Hepatocyte (in vitro differentiated cells): ENCODE data around the gene SYNE4. TPM values are rescaled to one million over a fixed set of nuclear protein-coding genes. Genes with fewer than 3 reads are reported as not detected.

ENCODE experiments used
- DNase-seq: peaks from one replicate; pipeline ENCODE4 v3.0.0-alpha.2; 2016; ENCODE audit warnings: low spot score
- H2AFZ ChIP-seq: fragments of 200-600 bp; sonication (generic); 2 replicates; pipeline ENCODE4 v1.6.0; 2016; ENCODE audit warnings: antibody characterized with exemption, mild to moderate bottlenecking
- H3K27ac ChIP-seq: fragments of 200-600 bp; sonication (generic); 2 replicates; pipeline ENCODE4 v1.5.1; 2016; ENCODE audit warnings: mild to moderate bottlenecking
- H3K27me3 ChIP-seq: fragments of 200-600 bp; sonication (generic); 2 replicates; pipeline ENCODE4 v1.6.1; 2016
- H3K36me3 ChIP-seq: fragments of 200-600 bp; sonication (generic); replicated peaks from 2 replicates; pipeline ENCODE4 v1.5.1; 2016; ENCODE audit warnings: low read depth; ENCODE audit not compliant: insufficient read depth
- H3K4me1 ChIP-seq: fragments of 200-600 bp; sonication (generic); 2 replicates; pipeline ENCODE4 v1.5.1; 2016; ENCODE audit warnings: mild to moderate bottlenecking, moderate library complexity; ENCODE audit not compliant: insufficient read depth
- H3K4me2 ChIP-seq: fragments of 200-600 bp; sonication (generic); 2 replicates; pipeline ENCODE4 v1.6.0; 2016
- H3K4me3 ChIP-seq: fragments of 200-600 bp; sonication (generic); 2 replicates; pipeline ENCODE4 v1.5.1; 2016; ENCODE audit warnings: mild to moderate bottlenecking
- H3K79me2 ChIP-seq: fragments of 200-600 bp; sonication (generic); 2 replicates; pipeline ENCODE4 v1.6.0; 2017; ENCODE audit warnings: mild to moderate bottlenecking
- H3K9me2 ChIP-seq: fragments of 200-600 bp; sonication (generic); replicated peaks from 2 replicates; pipeline ENCODE4 v1.6.0; 2017; ENCODE audit warnings: mild to moderate bottlenecking; ENCODE audit not compliant: insufficient read depth
- H3K9me3 ChIP-seq: fragments of 200-600 bp; sonication (generic); 2 replicates; pipeline ENCODE4 v1.5.1; 2016; ENCODE audit warnings: low read depth, mild to moderate bottlenecking
- H4K20me1 ChIP-seq: fragments of 200-600 bp; sonication (generic); 2 replicates; pipeline ENCODE4 v1.6.0; 2016; ENCODE audit warnings: mild to moderate bottlenecking; ENCODE audit not compliant: insufficient read depth, poor library complexity, severe bottlenecking
- EZH2 ChIP-seq: fragments of 200-600 bp; sonication (generic); IDR thresholded peaks from 2 replicates; pipeline ENCODE4 v1.6.1; 2016; ENCODE audit warnings: antibody characterized with exemption, mild to moderate bottlenecking, borderline replicate concordance
- EZH2phosphoT487 ChIP-seq: fragments of 200-600 bp; sonication (generic); IDR thresholded peaks from one replicate; pipeline ENCODE4 v1.6.1; 2018; ENCODE audit warnings: antibody characterized with exemption, mild to moderate bottlenecking, low read depth, moderate library complexity; ENCODE audit not compliant: unreplicated experiment, severe bottlenecking
- WGBS: methylation state at CpG from one replicate; pipeline ENCODE4 v1.1.6; 2016; ENCODE audit warnings: low lambda C conversion rate; ENCODE audit errors: missing lambda C conversion rate; 5-methylcytosine and 5-hydroxymethylcytosine counted together
- polyA plus RNA-seq: library from polyadenylated mRNA; unstranded; fragments of >200 nt; fragmentation: Nextera tagmentation; extraction: Ambion mirVana; gene quantifications from 2 replicates; pipeline ENCODE4 v1.2.1, GENCODE V29; 2016
- total RNA-seq: library from RNA; depleted of rRNA; stranded (reverse); fragments of >200 nt; gene quantifications from 2 replicates; pipeline ENCODE4 v1.2.3, GENCODE V29; 2014
- TF ChIP-seq, protein P1 (sequence below): fragments of 200-600 bp; sonication (generic); IDR thresholded peaks from 2 replicates; pipeline ENCODE4 v1.5.1; 2016; ENCODE audit warnings: antibody characterized with exemption, mild to moderate bottlenecking; ENCODE audit not compliant: poor library complexity

SYNE4 gene
- total and polyA plus RNA-seq, 2 experiments from 2014 or later, result 6.5 to 19.8 TPM

DNA sequence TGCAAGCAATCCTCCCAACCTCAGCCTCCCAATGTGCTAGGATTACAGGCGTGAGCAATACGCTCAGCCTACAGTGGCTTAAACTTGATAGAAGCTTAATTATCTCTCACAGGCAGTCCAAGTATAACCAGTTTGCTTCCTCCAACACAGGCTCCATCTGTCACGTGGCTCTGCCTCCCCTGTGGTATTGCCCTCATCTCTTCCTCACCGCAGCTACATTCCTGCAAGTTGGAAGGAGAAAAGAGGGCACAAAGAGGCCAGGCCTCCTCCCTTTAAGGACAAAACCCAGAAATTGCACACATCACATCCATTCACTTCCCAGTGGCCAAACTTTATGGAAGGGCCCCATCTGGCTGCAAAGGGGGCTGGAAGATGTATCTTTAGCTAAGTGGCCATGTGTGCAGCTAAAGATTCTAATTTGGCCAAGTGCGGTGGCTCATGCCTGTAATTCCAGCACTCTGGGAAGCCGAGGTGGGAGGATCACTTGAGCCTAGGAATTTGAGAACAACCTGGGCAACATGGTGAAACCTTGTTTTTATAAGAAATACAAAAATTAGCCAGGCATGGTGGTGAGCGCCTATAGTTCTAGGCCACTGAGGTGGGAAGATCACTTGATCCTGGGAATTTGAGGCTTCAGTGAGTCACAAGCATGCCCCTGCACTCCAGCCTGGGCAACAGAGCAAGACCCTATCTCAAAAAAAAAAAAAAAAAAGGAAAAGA, 16.7 kb downstream of the SYNE4 start:
- Histone ChIP-seq H3K4me2 (no peak overlapping the region), H3K36me3 (no peaks in the 10 kb centered on the region), H3K4me1 (no peaks in the 10 kb centered on the region), H3K79me2 (peaks cover 17% of the 10 kb centered on the region), H4K20me1 (no peaks in the 10 kb centered on the region), H3K9me2 (no peaks in the 10 kb centered on the region), H3K4me3 (no peak overlapping the region), H3K9me3 (no peaks in the 10 kb centered on the region), H2AFZ (no peak overlapping the region), H3K27me3 (peaks cover 10% of the 10 kb centered on the region), H3K27ac (no peak overlapping the region)
- TF ChIP-seq EZH2 (no peak), EZH2phosphoT487 (no peak)
- TF ChIP-seq, protein P1, sequence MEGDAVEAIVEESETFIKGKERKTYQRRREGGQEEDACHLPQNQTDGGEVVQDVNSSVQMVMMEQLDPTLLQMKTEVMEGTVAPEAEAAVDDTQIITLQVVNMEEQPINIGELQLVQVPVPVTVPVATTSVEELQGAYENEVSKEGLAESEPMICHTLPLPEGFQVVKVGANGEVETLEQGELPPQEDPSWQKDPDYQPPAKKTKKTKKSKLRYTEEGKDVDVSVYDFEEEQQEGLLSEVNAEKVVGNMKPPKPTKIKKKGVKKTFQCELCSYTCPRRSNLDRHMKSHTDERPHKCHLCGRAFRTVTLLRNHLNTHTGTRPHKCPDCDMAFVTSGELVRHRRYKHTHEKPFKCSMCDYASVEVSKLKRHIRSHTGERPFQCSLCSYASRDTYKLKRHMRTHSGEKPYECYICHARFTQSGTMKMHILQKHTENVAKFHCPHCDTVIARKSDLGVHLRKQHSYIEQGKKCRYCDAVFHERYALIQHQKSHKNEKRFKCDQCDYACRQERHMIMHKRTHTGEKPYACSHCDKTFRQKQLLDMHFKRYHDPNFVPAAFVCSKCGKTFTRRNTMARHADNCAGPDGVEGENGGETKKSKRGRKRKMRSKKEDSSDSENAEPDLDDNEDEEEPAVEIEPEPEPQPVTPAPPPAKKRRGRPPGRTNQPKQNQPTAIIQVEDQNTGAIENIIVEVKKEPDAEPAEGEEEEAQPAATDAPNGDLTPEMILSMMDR, result no peak
- no peak for DNase-seq
- 80% methylated on average over 7 of the region's 7 CpGs for WGBS

DNA sequence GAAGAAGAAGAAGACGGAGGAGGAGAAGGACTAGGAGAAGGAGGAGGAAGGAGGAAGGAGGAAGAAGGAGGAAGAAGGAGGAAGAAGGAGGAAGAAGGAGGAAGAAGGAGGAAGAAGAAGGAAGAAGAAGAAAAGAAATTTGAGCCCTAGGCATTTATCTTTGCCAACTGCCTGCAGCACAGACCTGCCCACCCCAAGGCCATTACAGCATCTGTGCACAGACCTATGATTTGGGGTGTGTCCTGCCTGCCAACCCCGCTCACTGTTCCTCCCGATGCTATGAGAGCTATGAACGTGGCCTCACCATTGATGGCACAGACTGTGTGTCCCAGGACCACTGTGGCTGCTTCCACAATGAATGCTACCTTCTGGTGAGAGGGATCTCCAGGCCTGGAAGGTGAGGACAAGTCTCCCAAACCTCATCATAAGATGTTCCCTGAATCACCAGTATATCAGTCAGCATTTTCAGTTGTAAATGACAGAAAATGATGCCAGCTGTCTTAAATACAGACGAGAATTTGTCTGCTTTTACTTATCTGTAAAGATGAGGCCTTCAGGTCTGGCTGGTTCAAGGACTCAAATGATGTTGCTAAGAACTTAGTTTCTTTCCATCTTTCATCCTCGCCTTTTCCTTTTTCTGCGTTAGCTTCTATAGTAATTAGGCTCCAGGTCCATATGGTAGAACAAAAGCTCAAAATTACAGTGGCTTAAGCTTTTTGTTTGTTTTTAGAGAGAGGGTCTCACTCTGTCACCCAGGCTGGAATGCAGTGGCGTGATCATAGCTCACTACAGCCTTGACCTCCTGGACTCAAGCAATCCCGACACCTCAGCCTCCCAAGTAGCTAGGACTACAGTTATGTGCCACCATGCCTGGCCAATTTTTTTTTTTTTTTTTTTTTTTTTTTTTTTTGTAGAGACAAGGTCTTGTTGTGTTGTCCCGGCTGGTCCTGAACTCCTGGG, 17.6 kb downstream of the SYNE4 start:
- DNase-seq, result no peak
- H3K36me3 ChIP-seq, result no peaks in the 10 kb centered on the region
- H4K20me1 ChIP-seq, result no peaks in the 10 kb centered on the region
- TF ChIP-seq, protein P1, result no peak
- TF ChIP-seq EZH2phosphoT487, result no peak
- TF ChIP-seq EZH2, result no peak
- no peak overlapping the region for H3K4me2 ChIP-seq
- no peak overlapping the region for H3K4me3 ChIP-seq
- H2AFZ ChIP-seq, result no peak overlapping the region
- H3K27ac ChIP-seq, result no peak overlapping the region
- WGBS, result 75% methylated on average over 9 of the region's 10 CpGs
- no peaks in the 10 kb centered on the region for H3K9me3 ChIP-seq
- H3K27me3 ChIP-seq, result peaks cover 18% of the 10 kb centered on the region
- H3K4me1 ChIP-seq, result no peaks in the 10 kb centered on the region
- peaks cover 8% of the 10 kb centered on the region for H3K79me2 ChIP-seq
- H3K9me2 ChIP-seq, result no peaks in the 10 kb centered on the region

DNA sequence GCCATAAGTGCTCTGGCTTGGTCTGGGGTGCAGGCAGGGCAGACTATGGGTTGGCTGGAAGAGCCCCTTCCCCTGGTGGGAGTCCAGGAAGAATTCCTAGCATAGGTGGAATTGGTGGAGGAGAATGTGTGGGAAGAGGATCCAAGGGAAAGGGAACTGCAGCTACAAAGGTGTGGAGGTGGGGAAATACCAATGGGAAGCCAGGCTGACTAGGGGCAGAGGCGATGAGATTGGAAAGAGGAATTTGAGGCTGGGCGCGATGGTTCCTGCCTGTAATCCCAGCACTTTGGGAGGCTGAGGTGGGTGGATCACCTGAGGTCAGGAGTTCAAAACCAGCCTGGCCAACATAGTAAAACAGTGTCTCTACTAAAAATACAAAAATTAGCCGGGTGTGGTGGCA, 18.5 kb downstream of the SYNE4 start:
- no peak overlapping the region for H3K4me2 ChIP-seq
- H3K9me3 ChIP-seq, result no peaks in the 10 kb centered on the region
- no peak for DNase-seq
- peaks cover 26% of the 10 kb centered on the region for H3K27me3 ChIP-seq
- no peaks in the 10 kb centered on the region for H3K9me2 ChIP-seq
- H3K36me3 ChIP-seq, result no peaks in the 10 kb centered on the region
- TF ChIP-seq EZH2, result no peak
- TF ChIP-seq, protein P1, result no peak
- no peaks in the 10 kb centered on the region for H3K79me2 ChIP-seq
- no peak overlapping the region for H3K27ac ChIP-seq
- H2AFZ ChIP-seq, result no peak overlapping the region
- H3K4me1 ChIP-seq, result no peaks in the 10 kb centered on the region
- H3K4me3 ChIP-seq, result no peak overlapping the region
- no peaks in the 10 kb centered on the region for H4K20me1 ChIP-seq
- 91% methylated on average over 4 of the region's 4 CpGs for WGBS
